Measurements from ENCODE around the gene DNAH10.

DNAH10 gene

DNA sequence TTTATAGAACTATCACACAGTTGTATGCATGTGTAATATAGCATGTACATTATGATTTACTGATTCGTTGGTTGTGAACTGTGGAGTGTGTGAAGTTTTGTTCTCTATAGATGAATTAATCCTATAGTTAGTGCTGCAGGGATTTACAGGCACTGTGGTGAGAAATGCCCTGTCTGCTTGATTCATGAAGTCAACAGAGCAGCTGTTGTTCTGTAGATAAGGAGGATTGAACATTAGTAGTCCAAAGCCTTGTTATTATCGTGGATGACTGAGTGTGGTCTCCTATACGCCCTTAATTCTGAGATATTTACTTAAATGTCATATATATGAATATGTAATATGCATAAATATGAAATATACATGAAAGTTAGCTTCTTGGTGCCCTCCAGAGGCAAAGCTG lies 98.3 kb downstream of the DNAH10 start:
- TF ChIP-seq, protein P1, sequence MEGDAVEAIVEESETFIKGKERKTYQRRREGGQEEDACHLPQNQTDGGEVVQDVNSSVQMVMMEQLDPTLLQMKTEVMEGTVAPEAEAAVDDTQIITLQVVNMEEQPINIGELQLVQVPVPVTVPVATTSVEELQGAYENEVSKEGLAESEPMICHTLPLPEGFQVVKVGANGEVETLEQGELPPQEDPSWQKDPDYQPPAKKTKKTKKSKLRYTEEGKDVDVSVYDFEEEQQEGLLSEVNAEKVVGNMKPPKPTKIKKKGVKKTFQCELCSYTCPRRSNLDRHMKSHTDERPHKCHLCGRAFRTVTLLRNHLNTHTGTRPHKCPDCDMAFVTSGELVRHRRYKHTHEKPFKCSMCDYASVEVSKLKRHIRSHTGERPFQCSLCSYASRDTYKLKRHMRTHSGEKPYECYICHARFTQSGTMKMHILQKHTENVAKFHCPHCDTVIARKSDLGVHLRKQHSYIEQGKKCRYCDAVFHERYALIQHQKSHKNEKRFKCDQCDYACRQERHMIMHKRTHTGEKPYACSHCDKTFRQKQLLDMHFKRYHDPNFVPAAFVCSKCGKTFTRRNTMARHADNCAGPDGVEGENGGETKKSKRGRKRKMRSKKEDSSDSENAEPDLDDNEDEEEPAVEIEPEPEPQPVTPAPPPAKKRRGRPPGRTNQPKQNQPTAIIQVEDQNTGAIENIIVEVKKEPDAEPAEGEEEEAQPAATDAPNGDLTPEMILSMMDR (conservative IDR thresholded peaks at IDR 0.05), result no peak
- no peak for TF ChIP-seq ZFX (IDR thresholded peaks at IDR 0.05)
- no peak overlapping the region for H3K27ac ChIP-seq

DNA sequence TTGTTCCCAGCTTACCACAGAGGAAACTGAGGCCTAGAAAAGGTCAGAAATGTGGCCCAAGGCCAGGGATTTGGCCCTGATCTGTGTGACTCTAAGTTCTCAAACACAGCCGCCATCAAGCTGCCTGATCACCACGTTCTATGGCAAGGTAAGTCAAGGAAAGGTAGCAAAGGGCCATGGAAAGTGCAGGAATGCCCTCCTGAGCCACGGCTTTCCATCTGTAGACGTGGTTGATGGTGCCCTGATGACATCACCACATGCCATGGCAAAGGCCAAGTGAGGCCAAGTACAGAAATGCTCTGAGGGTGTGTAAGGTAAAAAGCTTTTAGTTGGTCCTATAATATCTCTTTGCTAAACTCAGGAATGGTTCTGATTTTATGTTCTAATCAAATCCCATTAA lies 99.3 kb downstream of the DNAH10 start:
- H3K27ac ChIP-seq, result no peak overlapping the region
- no peak for TF ChIP-seq ZFX (IDR thresholded peaks at IDR 0.05)
- TF ChIP-seq, protein P1 (conservative IDR thresholded peaks at IDR 0.05), result no peak

DNA sequence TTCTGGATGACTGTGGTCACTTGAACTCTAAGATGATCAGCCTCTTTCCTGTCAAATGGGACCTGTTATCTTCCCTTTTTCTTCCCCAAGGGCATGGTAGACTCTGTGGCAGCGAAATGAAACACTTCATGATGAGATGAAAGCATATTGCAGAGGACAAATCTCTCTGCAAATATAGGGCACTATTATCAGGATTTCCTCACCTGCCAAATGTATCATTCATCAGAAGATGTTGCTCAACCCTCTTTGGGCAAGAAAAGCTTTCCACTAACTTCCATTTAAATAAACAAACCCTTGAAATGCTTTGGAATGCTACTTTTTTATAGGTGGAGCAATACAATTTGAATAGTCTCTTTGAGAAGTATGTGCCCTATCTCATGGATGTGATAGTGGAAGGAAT lies 105.0 kb downstream of the DNAH10 start:
- no peak for TF ChIP-seq ZFX (IDR thresholded peaks at IDR 0.05)
- no peak overlapping the region for H3K27ac ChIP-seq

DNA sequence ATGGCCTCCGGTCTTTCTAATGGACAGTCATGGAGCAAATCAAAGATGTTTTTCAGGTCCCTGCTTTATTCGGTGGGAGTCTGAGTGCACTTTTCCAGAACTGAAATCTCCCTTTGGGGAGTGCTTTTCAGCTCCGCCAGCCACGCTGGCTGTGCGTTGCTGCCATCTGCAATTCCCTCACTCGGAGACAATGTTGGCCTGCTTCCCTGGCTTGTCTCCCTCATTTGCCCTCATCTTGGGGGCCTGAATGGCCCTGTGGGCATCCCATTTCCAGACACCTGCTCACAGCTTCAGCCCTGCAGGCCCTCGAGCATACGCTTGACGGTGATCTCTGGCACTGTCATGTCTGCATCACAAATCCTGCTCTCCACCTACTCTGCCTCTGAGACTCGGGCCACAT lies 106.7 kb downstream of the DNAH10 start:
- H3K27ac ChIP-seq, result no peak overlapping the region
- TF ChIP-seq ZFX (IDR thresholded peaks at IDR 0.05), result no peak
- TF ChIP-seq, protein P1 (conservative IDR thresholded peaks at IDR 0.05), result no peak

DNA sequence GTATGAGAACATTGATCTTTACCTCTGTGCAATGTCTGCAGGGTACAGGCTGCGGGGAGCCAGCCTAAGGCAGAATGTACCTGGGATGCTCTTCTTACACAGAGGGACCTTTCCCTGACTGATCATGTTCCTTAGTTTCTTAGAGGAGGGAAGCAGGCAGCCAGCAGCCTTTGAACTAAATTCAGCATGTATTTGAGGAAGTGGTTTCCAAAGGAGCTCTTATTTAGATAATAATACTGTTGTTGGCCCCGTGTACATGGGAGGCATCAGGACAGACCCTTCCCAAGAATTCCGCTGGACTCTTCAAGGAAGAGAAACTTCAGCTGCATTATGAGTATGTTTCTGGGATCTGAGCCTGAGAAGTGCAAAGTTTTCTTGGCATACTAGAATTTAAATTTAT lies 111.7 kb downstream of the DNAH10 start:
- H3K27ac ChIP-seq, result no peak overlapping the region
- TF ChIP-seq, protein P1 (conservative IDR thresholded peaks at IDR 0.05), result no peak
- no peak for TF ChIP-seq ZFX (IDR thresholded peaks at IDR 0.05)

DNA sequence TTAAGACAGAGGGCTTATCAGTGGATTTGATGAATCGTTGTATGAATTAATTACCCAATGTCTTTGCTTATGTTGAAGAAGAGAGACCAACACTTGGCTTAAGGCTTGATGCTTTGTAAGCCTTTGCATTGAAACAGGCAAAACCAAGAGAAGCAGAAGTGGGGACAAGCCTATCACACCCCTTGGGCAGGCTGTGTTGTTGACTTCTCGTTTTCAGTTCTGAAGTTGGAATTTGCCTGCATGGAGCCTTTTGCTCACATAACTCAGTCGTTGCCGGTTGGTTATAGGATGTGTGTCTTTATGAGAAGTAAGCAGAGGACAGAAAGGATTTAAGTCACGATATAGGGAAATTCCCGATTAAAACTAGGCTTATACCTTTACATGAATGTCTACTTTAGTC lies 115.9 kb downstream of the DNAH10 start:
- no peak overlapping the region for H3K27ac ChIP-seq
- TF ChIP-seq, protein P1 (conservative IDR thresholded peaks at IDR 0.05), result no peak
- no peak for TF ChIP-seq ZFX (IDR thresholded peaks at IDR 0.05)

DNA sequence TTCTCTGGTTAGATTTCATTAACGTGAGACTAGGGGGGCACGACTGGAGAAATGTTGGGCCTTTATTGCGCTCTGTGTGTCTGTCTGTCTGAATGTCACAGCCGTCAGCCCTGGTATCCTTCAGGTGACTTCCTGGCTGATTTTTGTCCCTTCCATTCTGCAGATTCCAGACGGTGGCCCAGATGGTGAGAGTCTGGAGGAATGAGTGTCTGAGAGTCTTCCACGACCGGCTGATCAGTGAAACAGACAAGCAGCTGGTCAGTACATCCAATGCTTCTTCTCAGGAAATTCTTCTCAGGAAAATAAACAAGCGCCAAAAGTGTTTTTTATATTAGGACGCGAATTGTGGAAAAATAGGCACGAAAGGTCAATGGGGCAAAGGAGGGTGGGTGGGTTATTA lies 117.0 kb downstream of the DNAH10 start:
- TF ChIP-seq ZFX (IDR thresholded peaks at IDR 0.05), result no peak
- TF ChIP-seq, protein P1 (conservative IDR thresholded peaks at IDR 0.05), result no peak
- no peak overlapping the region for H3K27ac ChIP-seq

DNA sequence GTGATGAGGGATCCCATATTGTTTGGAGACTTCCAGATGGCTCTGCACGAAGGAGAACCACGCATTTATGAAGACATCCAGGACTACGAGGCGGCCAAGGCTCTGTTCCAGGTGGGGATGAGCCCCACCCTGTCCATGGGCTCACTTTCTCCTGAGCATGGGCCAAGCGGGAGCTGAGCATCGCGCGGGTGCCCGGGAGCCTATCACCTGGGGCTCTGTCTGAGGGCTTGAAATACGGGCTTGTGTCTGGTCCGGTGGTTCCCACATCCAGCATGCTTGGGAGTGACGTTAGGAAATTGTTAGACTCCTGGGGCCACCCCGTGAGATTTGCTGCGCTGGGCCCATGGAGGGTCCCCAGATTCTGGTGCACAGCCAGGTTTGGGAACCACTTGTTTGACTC lies 117.6 kb downstream of the DNAH10 start:
- TF ChIP-seq, protein P1 (conservative IDR thresholded peaks at IDR 0.05), result no peak
- TF ChIP-seq ZFX (IDR thresholded peaks at IDR 0.05), result no peak
- H3K27ac ChIP-seq, result no peak overlapping the region

All from C4-2B (cell line).